NCI-H1417 treated with DMSO at 0.1 percent for 48 hours (cell line): ENCODE results near the gene TAT.
"Not testable (repeated sequence)": the region's sequence is repeated elsewhere in the genome, so short reads cannot be mapped to it uniquely, and the experiment has no call there.

Experiments used
- DNase-seq: peaks from one replicate; lab custom pipeline; 2025; lab: John Stamatoyannopoulos, UW

Gene TAT

GRCh38 chr16:71576971-71577370 lies at the start of gene TAT:
TSS of gene TAT (minus strand) at chr16:71577092. CDS start at chr16:71576415, 677 bp downstream.
- no peak for DNase-seq

- no peak for DNase-seq
These were observed 49.3 kb upstream of the TAT start, which contains the start of gene MARVELD3 for GRCh38 chr16:71626018-71626857. TSS of gene MARVELD3 (plus strand) at chr16:71626184. CDS start at chr16:71626230, 46 bp downstream.

GRCh38 chr16:71625113-71625850 lies 48.4 kb upstream of the TAT start:
- DNase-seq: no peak

GRCh38 chr16:71623597-71623996 lies 46.7 kb upstream of the TAT start:
- no peak for DNase-seq

GRCh38 chr16:71622088-71622487 lies 45.2 kb upstream of the TAT start:
- no peak for DNase-seq

GRCh38 chr16:71618429-71618828 lies 41.5 kb upstream of the TAT start:
- no peak for DNase-seq

- DNase-seq: not testable (repeated sequence)
These were observed 38.1 kb upstream of the TAT start for GRCh38 chr16:71614956-71615355.

- no peak for DNase-seq
These were observed 34.3 kb upstream of the TAT start for GRCh38 chr16:71610936-71611871.

- no peak for DNase-seq
These were observed 33.6 kb upstream of the TAT start for GRCh38 chr16:71610447-71610846.

- no peak for DNase-seq
These were observed 32.2 kb upstream of the TAT start for GRCh38 chr16:71609066-71609465.

- DNase-seq: no peak
These were observed 23.9 kb upstream of the TAT start for GRCh38 chr16:71600822-71601221.

GRCh38 chr16:71598426-71598825 lies 21.5 kb upstream of the TAT start:
- not testable (repeated sequence) for DNase-seq

GRCh38 chr16:71595340-71595826 lies 18.5 kb upstream of the TAT start:
- DNase-seq: not testable (repeated sequence)

GRCh38 chr16:71594000-71594646 lies 17.2 kb upstream of the TAT start:
- no peak for DNase-seq

GRCh38 chr16:71593048-71593999 lies 16.4 kb upstream of the TAT start:
- no peak for DNase-seq

- DNase-seq: no peak
These were observed 15.0 kb upstream of the TAT start for GRCh38 chr16:71591917-71592316.

GRCh38 chr16:71590584-71590983 lies 13.7 kb upstream of the TAT start:
- DNase-seq: no peak

- DNase-seq: not testable (repeated sequence)
These were observed 13.2 kb upstream of the TAT start for GRCh38 chr16:71590071-71590470.

- not testable (repeated sequence) for DNase-seq
These were observed 12.4 kb upstream of the TAT start for GRCh38 chr16:71589334-71589733.

- no peak for DNase-seq
These were observed 8.4 kb upstream of the TAT start for GRCh38 chr16:71585318-71585703.
